ENCODE data around the gene SLC4A1. TPM values are rescaled to one million over a fixed set of nuclear protein-coding genes. Genes with fewer than 3 reads are reported as not detected.

Gene SLC4A1
- total and polyA plus RNA-seq, 8 donors, result 0.58 to 22.7 (median 10.4) TPM

GRCh38 chr17:44279666-44280391, 11.9 kb upstream of the SLC4A1 start:
- intact Hi-C loops (cut with DNase I), result no loop called here
- ATAC-seq (peak; percentile 96), DNase-seq (peak; percentile 6 to 88 (median 68))
- Histone ChIP-seq H3K27me3 (no peaks in the 10 kb centered on the region), H3K4me1 (peaks cover 0 to 22% of the 10 kb centered on the region in 2 donors), H3K4me3 (no peak overlapping the region), H3K36me3 (no peaks in the 10 kb centered on the region), H3K27ac (peak overlapping the region; percentile 76 to 78), H3K9me3 (no peaks in the 10 kb centered on the region)
- TF ChIP-seq CTCF (IDR thresholded peaks at IDR 0.05), result no peak

GRCh38 chr17:44279346-44279665, 11.4 kb upstream of the SLC4A1 start:
- DNase-seq (no peak), ATAC-seq (peak; percentile 12)
- Histone ChIP-seq H3K27ac (peak overlapping the region in 1 of 2 donors; percentile 76), H3K36me3 (no peaks in the 10 kb centered on the region), H3K4me1 (peaks cover 0 to 22% of the 10 kb centered on the region in 2 donors), H3K9me3 (no peaks in the 10 kb centered on the region), H3K4me3 (no peak overlapping the region), H3K27me3 (no peaks in the 10 kb centered on the region)
- intact Hi-C loops (cut with DNase I), result no loop called here
- no peak for TF ChIP-seq CTCF (IDR thresholded peaks at IDR 0.05)

GRCh38 chr17:44277976-44278375, 10.0 kb upstream of the SLC4A1 start:
- no peak for ATAC-seq
- peaks cover 0 to 22% of the 10 kb centered on the region in 2 donors for H3K4me1 ChIP-seq
- no peak for DNase-seq
- no peak overlapping the region for H3K27ac ChIP-seq
- no peak overlapping the region for H3K4me3 ChIP-seq
- no peaks in the 10 kb centered on the region for H3K27me3 ChIP-seq
- no peak for TF ChIP-seq CTCF (IDR thresholded peaks at IDR 0.05)
- no peaks in the 10 kb centered on the region for H3K9me3 ChIP-seq
- intact Hi-C loops (cut with DNase I), result no loop called here
- no peaks in the 10 kb centered on the region for H3K36me3 ChIP-seq

- H3K4me3 ChIP-seq, result no peak overlapping the region
- TF ChIP-seq CTCF (IDR thresholded peaks at IDR 0.05), result no peak
- H3K27me3 ChIP-seq, result no peaks in the 10 kb centered on the region
- DNase-seq (no peak), ATAC-seq (no peak)
- intact Hi-C loops (cut with DNase I), result no loop called here
- no peaks in the 10 kb centered on the region for H3K36me3 ChIP-seq
- H3K27ac ChIP-seq, result no peak overlapping the region
- H3K9me3 ChIP-seq, result no peaks in the 10 kb centered on the region
- H3K4me1 ChIP-seq, result no peaks in the 10 kb centered on the region
Observed at GRCh38 chr17:44273607-44274006, 5.7 kb upstream of the SLC4A1 start.

- Histone ChIP-seq H3K9me3 (no peaks in the 10 kb centered on the region), H3K27ac (no peak overlapping the region), H3K4me1 (no peaks in the 10 kb centered on the region), H3K36me3 (no peaks in the 10 kb centered on the region), H3K27me3 (no peaks in the 10 kb centered on the region), H3K4me3 (no peak overlapping the region)
- intact Hi-C loops (cut with DNase I), result no loop called here
- no peak for ATAC-seq
- no peak for DNase-seq
- TF ChIP-seq CTCF (IDR thresholded peaks at IDR 0.05), result no peak
Observed at GRCh38 chr17:44272954-44273353, 5.0 kb upstream of the SLC4A1 start.
